Hypothalamus (tissue), 51 donors: Measurements from ENCODE around the gene ECEL1.

ENCODE experiments used
- DNase-seq, 51 donors: peaks; one replicate each; lab custom pipeline; 2025; lab: John Stamatoyannopoulos, UW

The ECEL1 gene

GRCh38 chr2:232501331-232501771 lies 13.7 kb upstream of the ECEL1 start:
- no peak for DNase-seq

DNA sequence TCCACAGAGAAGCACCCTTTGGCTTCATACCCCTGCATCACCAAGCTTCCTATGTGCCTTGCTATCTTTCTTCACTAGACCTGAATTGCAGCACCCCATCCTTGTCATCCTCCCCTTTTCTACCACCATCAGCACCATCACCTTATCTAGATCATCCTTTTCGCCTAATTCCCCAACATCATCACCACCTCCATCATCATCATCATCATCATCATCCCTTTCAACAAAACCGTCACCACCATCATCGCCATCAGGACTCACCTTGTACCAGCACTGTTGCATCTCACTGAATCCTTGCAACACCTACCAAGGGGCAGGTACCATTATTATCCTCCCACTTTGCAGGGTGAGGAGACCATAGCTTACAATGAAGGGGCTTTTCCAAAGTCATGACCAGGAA lies 10.8 kb upstream of the ECEL1 start:
- no peak for DNase-seq

DNA sequence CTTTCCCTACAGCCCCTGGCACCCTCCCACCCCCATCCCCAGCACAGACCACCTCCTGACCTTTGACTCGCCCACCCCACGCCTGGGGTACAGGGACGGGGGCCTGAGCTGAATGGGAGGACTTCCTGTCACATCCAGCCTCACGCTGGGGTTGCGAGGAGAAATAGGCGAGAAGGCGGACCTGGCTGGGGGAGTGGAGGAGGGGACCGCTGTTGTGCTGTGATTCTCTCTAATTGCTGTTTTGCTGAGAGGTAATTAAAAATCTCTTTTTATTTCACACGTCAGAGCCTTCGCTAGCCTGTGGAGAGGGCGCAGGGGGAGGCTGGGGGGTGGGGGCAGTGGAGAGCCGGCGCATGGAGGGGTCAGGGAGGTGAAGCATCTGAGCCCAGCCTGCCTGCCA lies 9.7 kb upstream of the ECEL1 start:
- no peak for DNase-seq

GRCh38 chr2:232496501-232497270 lies 9.1 kb upstream of the ECEL1 start:
- DNase-seq = no peak

DNA sequence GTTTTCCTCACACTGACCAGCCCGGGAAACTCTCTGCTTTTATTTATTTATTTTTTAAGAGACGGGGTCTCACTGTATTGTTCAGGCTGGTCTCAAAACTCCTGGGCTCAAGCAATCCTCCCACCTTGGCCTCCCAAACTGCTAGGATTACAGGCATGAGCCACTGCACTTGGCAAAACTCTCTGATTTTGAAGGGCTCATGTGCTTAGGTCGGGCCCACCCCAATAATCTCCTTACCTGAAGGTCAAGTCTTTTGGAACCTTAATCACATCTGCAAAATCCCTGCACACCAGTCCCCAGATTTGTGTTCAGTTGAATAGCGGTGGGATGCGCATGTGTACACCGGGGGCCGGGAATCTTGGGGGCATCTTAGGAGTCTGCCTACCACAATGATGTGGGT lies 7.7 kb upstream of the ECEL1 start:
- DNase-seq = no peak

- no peak for DNase-seq
These were observed 6.9 kb upstream of the ECEL1 start for GRCh38 chr2:232494542-232494941.

DNA sequence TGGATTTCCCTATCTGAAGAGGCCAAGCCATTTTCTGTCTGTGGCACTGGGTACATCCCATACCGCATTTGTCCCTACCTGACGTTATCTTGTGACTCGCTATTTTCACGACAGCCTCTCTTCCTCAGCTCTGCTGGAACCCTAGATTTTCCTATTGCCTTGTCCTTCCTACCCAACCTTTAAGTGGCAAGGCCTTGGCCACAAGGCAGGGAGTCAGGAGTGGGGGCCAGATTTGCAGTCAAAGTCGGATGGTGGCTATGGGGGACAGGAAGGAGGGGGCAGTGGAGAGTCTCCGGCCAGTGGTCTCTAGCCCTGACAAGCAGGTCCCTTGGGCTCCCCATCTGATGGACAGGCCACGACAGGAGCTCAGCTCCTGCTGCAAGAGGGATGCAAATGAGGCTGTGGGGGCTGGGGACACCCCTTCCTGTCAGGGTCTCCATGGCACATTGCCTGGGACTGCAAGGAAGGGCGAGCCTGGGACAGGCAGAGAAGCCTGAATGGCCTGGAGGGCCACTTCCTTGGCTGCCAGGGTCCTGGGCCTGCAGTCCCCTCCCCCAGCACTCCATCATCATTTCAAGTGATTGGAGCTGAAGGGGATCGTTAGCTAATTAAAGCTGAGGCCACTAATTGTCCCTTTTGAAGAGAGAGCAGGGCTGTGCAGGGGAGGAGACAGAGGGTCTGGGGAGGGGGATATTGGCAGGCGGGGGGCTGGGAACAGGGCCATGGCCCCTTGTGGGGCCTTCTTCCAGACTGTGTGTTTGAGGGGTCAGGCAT lies 6.3 kb upstream of the ECEL1 start:
- DNase-seq = no peak

- no peak for DNase-seq
These were observed 5.5 kb upstream of the ECEL1 start for GRCh38 chr2:232492963-232493700.

DNA sequence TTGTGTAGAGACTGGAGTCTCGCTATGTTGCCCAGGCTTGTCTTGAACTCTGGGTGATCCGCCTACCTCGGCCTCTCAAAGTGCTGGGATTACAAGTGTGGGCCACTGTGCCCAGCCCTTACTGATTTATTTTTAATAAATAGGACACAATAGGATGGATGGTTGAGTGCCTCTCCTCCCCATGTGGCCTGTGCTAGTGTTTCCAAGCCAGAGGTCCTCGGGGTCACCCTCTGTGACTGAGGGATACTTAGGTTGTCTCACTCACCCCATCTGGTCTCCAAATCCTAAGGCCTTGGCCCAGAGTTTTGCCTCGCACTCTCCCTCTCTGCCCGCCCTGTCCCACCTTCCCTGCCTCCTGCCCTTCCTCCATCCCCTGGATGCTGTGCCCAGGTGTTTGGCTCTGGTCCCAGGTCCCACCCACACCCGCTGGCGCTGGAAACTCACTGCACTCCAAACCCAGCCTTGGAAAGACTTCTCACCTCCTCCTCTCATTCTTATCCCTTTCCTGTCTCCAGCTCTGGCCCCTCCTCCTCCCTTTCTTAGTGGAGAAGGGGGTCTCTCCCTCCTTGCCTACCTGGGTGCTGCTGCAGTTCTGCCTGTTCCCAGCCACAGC lies 4.7 kb upstream of the ECEL1 start:
- no peak for DNase-seq

DNA sequence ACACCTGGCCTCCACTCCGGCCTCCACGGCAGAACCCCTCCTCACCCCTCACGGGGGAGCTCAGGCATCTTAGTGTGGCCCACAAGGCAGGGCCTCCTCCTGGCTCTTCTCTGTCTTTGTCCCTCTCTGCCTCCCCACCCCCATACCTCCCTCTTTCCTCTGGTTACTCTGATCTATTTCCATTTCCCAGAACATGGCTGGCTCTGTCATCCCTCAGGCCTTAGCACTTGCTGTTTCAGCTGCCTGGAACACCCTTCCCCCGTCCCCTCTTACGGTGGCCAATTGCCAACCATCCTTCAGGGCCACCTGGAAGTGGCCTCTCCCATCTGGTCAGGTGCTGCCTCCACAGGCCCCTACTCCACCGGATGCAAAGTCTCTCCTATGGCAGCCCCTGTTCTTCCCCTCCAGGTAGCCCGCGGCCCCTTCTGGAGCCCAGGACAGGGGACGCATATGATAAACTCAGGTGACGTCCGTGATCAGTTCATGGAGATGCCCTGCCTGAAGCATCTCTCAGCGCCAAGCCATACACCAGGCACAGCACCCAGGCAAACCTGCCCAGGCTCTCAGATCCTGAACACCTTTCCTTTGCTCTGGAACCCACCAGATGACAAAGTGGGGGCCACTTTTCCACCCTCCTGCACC lies 3.6 kb upstream of the ECEL1 start:
- no peak for DNase-seq

DNA sequence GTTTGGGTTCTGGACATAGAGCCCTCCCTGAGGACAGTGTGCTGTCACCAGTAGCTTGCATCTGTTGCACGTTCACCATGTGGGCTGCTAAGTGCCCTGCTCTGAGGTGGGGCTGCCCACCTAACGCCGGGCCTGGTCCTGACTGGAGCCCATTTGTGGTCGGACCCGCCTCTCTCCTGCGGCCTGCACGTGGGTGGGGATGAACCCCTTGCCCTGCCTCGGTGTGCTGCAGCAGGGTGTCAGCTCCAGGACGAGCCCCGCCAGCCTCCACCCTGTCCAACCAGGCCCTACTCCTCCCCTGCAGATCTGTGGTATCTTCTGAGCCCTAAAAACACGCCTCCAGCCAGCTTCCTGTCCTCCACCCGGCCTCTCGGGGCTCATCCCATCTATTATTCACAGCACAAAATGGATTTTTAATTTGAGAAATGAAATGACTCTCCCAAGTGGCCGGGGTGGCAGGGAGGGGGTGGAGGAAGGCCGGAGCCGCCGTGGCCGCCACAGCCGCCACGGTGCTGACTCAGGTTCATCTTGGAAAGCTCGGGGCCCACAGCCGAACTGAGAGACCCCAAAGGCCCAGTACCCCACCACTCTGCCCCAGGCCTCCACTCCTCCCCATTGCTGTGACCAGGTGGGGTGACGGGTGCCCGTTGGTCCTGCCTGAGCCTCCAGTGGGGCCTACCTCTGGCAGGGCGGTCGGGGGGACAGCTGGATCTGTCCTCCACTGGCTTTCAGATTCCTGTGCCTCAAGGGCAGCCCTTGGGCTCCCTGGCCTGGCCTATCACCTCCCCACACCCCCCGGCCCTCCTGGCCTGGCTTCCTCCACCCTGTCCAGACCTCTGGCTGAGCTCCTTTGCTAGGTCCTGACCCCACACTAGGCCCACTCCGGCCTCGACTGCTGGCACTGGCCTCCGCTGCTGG lies 2.8 kb upstream of the ECEL1 start:
- no peak for DNase-seq

- no peak for DNase-seq
These were observed 2.0 kb upstream of the ECEL1 start for GRCh38 chr2:232489516-232490220.

DNA sequence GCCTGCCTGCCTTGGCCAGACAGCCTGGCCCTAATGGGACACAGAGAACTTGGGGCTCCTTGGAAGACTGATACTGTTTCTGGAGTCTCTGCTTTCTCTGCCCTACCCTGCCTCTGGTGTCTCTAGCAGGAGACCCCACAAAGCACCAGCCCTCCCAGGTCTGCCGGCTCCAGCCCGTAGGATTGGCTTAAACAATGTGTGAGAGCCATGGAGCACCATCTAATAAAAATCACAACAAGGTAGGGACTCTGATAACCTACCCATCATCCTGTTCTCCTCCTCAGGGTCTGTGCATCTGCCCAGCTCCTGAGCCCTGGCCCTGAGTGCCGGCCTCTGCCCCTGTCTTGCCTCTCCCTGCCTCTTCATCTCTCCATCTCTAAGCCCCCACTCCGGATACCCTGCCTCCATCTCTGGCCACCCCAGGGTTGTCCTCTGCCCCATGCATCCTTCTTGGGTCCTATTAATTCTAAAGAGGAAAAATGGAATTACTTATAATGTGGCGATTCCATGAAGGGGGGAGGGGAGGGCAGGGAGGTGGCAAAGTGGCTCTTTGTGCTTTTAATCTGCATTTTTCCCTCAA lies 1.2 kb upstream of the ECEL1 start:
- DNase-seq = no peak

DNA sequence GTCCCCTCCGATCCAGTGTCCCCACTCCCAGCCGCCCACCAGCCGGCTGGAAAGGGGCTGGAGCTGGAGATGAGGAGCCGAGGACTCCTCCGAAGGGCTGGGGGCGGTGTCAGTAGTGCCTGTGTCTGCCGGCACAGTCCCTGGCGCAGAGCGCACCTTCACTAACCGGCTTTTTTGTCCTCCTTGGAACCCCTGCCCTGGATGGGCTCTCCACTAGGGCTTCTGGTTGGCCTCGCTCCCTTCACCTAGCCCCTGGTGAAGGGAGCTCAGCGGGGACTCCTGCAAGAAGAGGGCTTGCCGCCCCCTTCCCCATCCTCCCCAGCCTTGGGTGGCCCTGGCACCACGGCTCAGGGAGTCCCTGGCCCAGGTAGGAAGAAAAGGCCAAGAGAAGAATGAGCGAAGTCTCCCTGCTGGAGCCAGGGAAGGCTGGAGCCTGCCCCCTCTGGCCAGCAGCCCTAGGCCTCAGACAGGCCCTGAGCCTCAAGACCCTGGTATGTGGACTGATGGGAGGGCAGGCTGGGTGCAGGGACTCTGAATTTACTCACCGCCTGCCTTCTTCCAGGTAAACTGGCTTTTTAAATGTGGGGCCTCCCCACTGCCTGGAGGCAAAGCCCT lies 570 bp upstream of the ECEL1 start:
- no peak for DNase-seq

DNA sequence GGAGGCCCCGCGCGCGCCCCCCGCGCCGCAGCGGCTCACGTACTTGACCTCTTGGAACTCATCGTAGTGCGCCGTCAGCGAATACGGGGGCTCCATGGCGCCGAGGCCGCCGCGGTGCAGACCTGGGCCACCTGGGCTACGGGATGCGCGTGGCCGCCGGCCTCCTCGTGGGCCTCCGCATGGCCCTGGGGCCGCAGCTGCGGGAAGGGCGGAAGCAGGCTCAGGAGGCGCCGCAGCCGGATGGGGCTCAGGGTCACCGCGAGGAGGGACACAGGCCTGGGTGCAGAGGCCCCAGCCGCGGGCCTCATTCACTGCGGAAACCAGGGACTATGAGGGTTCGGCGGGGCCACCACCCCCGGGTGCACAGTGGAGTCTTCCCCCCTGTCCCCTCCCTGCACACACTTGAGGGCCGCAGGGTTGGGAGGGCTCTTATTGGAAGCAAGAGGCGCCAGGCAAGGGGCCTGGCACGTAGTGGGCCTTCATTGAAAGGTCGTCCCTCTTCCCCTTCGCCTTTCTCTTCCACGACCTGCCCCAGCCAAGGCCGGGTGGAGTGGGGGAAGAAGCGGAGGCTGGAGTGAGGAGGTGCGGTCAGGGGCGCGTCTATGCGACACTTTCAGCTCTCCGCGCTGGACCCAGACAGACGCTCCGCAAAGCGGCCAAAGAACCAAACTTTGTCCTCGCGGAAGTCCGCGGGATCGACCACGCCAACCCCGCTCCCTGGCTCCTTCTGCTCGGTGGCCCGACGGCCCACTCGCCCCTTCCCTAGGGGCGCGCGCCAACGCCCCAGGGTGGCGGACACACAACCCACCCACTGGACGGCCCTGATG lies 863 bp downstream of the ECEL1 start:
- no peak for DNase-seq

- DNase-seq = no peak
These were observed 1.7 kb downstream of the ECEL1 start for GRCh38 chr2:232485757-232486557.
